GM12878 (cell line): ENCODE results near the gene IFIT2. TPM values are rescaled to one million over a fixed set of nuclear protein-coding genes. Genes with fewer than 3 reads are reported as not detected.

ENCODE experiments used
- BMI1 ChIP-seq: fragments of 450-650 bp; IDR thresholded peaks from 2 replicates; pipeline ENCODE4 v1.6.1; 2016; ENCODE audit warnings: mild to moderate bottlenecking, moderate library complexity, borderline replicate concordance
- CREB1 ChIP-seq: IDR thresholded peaks from 2 replicates; pipeline ENCODE4 v1.6.1; 2012; ENCODE audit warnings: low read depth, mild to moderate bottlenecking, inconsistent platforms
- DPF2 ChIP-seq: fragments of 450-650 bp; IDR thresholded peaks from 2 replicates; pipeline ENCODE4 v1.6.1; 2017; ENCODE audit warnings: mild to moderate bottlenecking
- EP300 ChIP-seq, 2 experiments: fragments of 150-350 bp in 1 of 2; IDR thresholded peaks; 2 replicates each; pipeline ENCODE4 v1.6.1; 2011 to 2012; ENCODE audit warnings: low read depth in 2 of 2, low read length in 2 of 2, borderline replicate concordance in 1 of 2, improper control_type of control experiment in 1 of 2, inconsistent platforms in 1 of 2; ENCODE audit not compliant: control insufficient read depth in 1 of 2
- MTA2 ChIP-seq: fragments of 450-650 bp; IDR thresholded peaks from 2 replicates; pipeline ENCODE4 v1.6.1; 2016; ENCODE audit warnings: low read depth, mild to moderate bottlenecking, moderate library complexity
- MXI1 ChIP-seq: fragments of 150-350 bp; IDR thresholded peaks from 2 replicates; pipeline ENCODE4 v1.6.1; 2011; ENCODE audit warnings: low read depth, mild to moderate bottlenecking, inconsistent platforms, low read length, improper control_type of control experiment
- POU2F2 ChIP-seq: IDR thresholded peaks from 3 replicates; pipeline ENCODE4 v1.6.1; 2011; ENCODE audit warnings: low read depth, mild to moderate bottlenecking, low read length, borderline replicate concordance
- RUNX3 ChIP-seq: IDR thresholded peaks from 2 replicates; pipeline ENCODE4 v1.6.1; 2012; ENCODE audit warnings: low read length, inconsistent platforms
- SMC3 ChIP-seq: IDR thresholded peaks from 2 replicates; pipeline ENCODE4 v1.6.1; 2011; ENCODE audit warnings: low read length, improper control_type of control experiment, borderline replicate concordance
- SUPT20H ChIP-seq: IDR thresholded peaks from 2 replicates; pipeline ENCODE4 v1.6.1; 2011; ENCODE audit warnings: low read depth, mild to moderate bottlenecking, low read length, moderate library complexity, borderline replicate concordance; ENCODE audit not compliant: control insufficient read depth
- TAF1 ChIP-seq: IDR thresholded peaks from 2 replicates; pipeline ENCODE4 v1.6.1; 2011; ENCODE audit warnings: mild to moderate bottlenecking, low read depth, low read length, borderline replicate concordance
- WRNIP1 ChIP-seq: IDR thresholded peaks from 2 replicates; pipeline ENCODE4 v1.6.1; 2011; ENCODE audit warnings: low read depth, low read length, improper control_type of control experiment, borderline replicate concordance
- polyA plus RNA-seq, 11 experiments: library from polyadenylated mRNA; depleted of rRNA in 4 of 11; unstranded in 6 of 11; stranded (reverse) in 5 of 11; fragments of >200 nt; fragmentation: Nextera tagmentation in 4 of 11; fragmentation: Illumina TruSeq in 1 of 11; extraction: Ambion mirVana in 4 of 11; extraction: Trizol in 1 of 11; gene quantifications; 1 replicate in 1 of 11; 2 replicates in 10 of 11; pipeline versions ENCODE4 v1.2.1 to v1.2.3, GENCODE V29; 2011 to 2016; ENCODE audit warnings: inconsistent platforms in 2 of 11, missing spikeins in 2 of 11, low read depth in 1 of 11
- total RNA-seq, 4 experiments: library from RNA; depleted of rRNA in 3 of 4; stranded (reverse); fragments of >200 nt in 3 of 4; fragmentation: Illumina TruSeq in 1 of 4; extraction: Trizol in 1 of 4; gene quantifications; 2 replicates each; pipeline versions ENCODE4 v1.2.1 to v1.2.3, GENCODE V29; 2013 to 2021
- TF ChIP-seq, protein P1 (sequence below): fragments of 450-650 bp; IDR thresholded peaks from 2 replicates; pipeline ENCODE4 v1.6.1; 2016; ENCODE audit warnings: mild to moderate bottlenecking
- TF ChIP-seq, protein P2 (sequence below): fragments of 450-650 bp; IDR thresholded peaks from 2 replicates; pipeline ENCODE4 v1.6.1; 2018; ENCODE audit warnings: borderline replicate concordance, mild to moderate bottlenecking; ENCODE audit not compliant: partially characterized antibody
- TF ChIP-seq, protein P3 (sequence below): fragments of 450-650 bp; IDR thresholded peaks from 2 replicates; pipeline ENCODE4 v1.6.1; 2017; ENCODE audit warnings: mild to moderate bottlenecking, moderate library complexity
- TF ChIP-seq, protein P4 (sequence below): fragments of 450-650 bp; IDR thresholded peaks from 2 replicates; pipeline ENCODE4 v1.6.1; 2017; ENCODE audit warnings: low read depth, mild to moderate bottlenecking, moderate library complexity
- TF ChIP-seq, protein P5 (sequence below): fragments of 150-350 bp; IDR thresholded peaks from 2 replicates; pipeline ENCODE4 v1.6.1; 2016; ENCODE audit warnings: low read depth, low read length

The IFIT2 gene
- total and polyA plus RNA-seq, 10 of the 15 experiments (the other 5 are each of a cell fraction or from before 2014, with no cell fraction given), result 5.2 to 14.8 (median 9.7) TPM

DNA sequence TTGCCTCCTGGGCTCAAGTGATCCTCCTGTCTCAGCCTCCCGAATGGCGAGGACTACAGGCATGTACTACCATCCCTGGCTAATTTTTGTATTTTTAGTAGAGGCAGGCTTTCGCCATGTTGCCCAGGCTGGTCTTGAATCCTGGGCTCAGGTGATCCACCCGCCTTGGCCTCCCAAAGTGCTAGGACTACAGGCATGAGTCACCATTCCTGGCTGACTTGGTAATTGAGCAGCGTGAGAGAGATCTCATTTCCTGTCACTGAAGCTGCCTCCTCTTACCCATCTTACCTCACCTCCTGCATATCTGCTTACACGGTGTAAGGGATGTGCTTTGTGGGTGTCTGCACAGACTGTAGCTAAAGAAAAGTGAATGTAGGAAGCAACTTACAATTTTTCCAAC lies 35.6 kb downstream of the IFIT2 start (continued):
- TF ChIP-seq, protein P1, sequence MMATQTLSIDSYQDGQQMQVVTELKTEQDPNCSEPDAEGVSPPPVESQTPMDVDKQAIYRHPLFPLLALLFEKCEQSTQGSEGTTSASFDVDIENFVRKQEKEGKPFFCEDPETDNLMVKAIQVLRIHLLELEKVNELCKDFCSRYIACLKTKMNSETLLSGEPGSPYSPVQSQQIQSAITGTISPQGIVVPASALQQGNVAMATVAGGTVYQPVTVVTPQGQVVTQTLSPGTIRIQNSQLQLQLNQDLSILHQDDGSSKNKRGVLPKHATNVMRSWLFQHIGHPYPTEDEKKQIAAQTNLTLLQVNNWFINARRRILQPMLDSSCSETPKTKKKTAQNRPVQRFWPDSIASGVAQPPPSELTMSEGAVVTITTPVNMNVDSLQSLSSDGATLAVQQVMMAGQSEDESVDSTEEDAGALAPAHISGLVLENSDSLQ, result no peak
- TF ChIP-seq MXI1, result no peak
- TF ChIP-seq, protein P2, sequence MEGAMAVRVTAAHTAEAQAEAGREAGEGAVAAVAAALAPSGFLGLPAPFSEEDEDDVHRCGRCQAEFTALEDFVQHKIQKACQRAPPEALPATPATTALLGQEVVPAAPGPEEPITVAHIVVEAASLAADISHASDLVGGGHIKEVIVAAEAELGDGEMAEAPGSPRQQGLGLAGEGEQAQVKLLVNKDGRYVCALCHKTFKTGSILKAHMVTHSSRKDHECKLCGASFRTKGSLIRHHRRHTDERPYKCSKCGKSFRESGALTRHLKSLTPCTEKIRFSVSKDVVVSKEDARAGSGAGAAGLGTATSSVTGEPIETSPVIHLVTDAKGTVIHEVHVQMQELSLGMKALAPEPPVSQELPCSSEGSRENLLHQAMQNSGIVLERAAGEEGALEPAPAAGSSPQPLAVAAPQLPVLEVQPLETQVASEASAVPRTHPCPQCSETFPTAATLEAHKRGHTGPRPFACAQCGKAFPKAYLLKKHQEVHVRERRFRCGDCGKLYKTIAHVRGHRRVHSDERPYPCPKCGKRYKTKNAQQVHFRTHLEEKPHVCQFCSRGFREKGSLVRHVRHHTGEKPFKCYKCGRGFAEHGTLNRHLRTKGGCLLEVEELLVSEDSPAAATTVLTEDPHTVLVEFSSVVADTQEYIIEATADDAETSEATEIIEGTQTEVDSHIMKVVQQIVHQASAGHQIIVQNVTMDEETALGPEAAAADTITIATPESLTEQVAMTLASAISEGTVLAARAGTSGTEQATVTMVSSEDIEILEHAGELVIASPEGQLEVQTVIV, result no peak
- TF ChIP-seq TAF1, result no peak
- no peak for TF ChIP-seq MTA2
- TF ChIP-seq CREB1, result peak; percentile 40; the same call in 1 of the 2 replicates
- no peak for TF ChIP-seq WRNIP1
- TF ChIP-seq, protein P3, sequence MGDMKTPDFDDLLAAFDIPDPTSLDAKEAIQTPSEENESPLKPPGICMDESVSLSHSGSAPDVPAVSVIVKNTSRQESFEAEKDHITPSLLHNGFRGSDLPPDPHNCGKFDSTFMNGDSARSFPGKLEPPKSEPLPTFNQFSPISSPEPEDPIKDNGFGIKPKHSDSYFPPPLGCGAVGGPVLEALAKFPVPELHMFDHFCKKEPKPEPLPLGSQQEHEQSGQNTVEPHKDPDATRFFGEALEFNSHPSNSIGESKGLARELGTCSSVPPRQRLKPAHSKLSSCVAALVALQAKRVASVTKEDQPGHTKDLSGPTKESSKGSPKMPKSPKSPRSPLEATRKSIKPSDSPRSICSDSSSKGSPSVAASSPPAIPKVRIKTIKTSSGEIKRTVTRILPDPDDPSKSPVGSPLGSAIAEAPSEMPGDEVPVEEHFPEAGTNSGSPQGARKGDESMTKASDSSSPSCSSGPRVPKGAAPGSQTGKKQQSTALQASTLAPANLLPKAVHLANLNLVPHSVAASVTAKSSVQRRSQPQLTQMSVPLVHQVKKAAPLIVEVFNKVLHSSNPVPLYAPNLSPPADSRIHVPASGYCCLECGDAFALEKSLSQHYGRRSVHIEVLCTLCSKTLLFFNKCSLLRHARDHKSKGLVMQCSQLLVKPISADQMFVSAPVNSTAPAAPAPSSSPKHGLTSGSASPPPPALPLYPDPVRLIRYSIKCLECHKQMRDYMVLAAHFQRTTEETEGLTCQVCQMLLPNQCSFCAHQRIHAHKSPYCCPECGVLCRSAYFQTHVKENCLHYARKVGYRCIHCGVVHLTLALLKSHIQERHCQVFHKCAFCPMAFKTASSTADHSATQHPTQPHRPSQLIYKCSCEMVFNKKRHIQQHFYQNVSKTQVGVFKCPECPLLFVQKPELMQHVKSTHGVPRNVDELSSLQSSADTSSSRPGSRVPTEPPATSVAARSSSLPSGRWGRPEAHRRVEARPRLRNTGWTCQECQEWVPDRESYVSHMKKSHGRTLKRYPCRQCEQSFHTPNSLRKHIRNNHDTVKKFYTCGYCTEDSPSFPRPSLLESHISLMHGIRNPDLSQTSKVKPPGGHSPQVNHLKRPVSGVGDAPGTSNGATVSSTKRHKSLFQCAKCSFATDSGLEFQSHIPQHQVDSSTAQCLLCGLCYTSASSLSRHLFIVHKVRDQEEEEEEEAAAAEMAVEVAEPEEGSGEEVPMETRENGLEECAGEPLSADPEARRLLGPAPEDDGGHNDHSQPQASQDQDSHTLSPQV, result no peak
- TF ChIP-seq DPF2, result no peak
- peak; percentile 18; the same call in 1 of the 2 replicates for TF ChIP-seq RUNX3
- TF ChIP-seq SUPT20H, result no peak
- TF ChIP-seq SMC3, result no peak
- TF ChIP-seq, protein P4, sequence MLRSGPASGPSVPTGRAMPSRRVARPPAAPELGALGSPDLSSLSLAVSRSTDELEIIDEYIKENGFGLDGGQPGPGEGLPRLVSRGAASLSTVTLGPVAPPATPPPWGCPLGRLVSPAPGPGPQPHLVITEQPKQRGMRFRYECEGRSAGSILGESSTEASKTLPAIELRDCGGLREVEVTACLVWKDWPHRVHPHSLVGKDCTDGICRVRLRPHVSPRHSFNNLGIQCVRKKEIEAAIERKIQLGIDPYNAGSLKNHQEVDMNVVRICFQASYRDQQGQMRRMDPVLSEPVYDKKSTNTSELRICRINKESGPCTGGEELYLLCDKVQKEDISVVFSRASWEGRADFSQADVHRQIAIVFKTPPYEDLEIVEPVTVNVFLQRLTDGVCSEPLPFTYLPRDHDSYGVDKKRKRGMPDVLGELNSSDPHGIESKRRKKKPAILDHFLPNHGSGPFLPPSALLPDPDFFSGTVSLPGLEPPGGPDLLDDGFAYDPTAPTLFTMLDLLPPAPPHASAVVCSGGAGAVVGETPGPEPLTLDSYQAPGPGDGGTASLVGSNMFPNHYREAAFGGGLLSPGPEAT, result no peak
- TF ChIP-seq, protein P5, sequence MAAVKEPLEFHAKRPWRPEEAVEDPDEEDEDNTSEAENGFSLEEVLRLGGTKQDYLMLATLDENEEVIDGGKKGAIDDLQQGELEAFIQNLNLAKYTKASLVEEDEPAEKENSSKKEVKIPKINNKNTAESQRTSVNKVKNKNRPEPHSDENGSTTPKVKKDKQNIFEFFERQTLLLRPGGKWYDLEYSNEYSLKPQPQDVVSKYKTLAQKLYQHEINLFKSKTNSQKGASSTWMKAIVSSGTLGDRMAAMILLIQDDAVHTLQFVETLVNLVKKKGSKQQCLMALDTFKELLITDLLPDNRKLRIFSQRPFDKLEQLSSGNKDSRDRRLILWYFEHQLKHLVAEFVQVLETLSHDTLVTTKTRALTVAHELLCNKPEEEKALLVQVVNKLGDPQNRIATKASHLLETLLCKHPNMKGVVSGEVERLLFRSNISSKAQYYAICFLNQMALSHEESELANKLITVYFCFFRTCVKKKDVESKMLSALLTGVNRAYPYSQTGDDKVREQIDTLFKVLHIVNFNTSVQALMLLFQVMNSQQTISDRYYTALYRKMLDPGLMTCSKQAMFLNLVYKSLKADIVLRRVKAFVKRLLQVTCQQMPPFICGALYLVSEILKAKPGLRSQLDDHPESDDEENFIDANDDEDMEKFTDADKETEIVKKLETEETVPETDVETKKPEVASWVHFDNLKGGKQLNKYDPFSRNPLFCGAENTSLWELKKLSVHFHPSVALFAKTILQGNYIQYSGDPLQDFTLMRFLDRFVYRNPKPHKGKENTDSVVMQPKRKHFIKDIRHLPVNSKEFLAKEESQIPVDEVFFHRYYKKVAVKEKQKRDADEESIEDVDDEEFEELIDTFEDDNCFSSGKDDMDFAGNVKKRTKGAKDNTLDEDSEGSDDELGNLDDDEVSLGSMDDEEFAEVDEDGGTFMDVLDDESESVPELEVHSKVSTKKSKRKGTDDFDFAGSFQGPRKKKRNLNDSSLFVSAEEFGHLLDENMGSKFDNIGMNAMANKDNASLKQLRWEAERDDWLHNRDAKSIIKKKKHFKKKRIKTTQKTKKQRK, result no peak
- no peak for TF ChIP-seq BMI1
- TF ChIP-seq POU2F2, result no peak
- no peak for TF ChIP-seq EP300 (IDR thresholded peaks at IDR 0.05; ENCODE audit: borderline replicate concordance in 1 of 2, control insufficient read depth in 1 of 2, low read depth in 2 of 2, low read length in 2 of 2)
